Panc1 (cell line): Measurements from ENCODE around the gene CLDN16. TPM values are rescaled to one million over a fixed set of nuclear protein-coding genes. Genes with fewer than 3 reads are reported as not detected.

ENCODE experiments used
- ATAC-seq: fragments of 200-7000 bp; cut with Tn5 transposase; 2 replicates; pipeline ENCODE4 v1.9.1; 2020; ENCODE audit warnings: mild to moderate bottlenecking, moderate library complexity
- BruUV-seq: library from RNA; stranded (reverse); fragments of 400-500 nt; replicated peaks from 2 replicates; lab custom pipeline; 2021; lab: Mats Ljungman, UMichigan
- CTCF ChIA-PET: fragments of 300-600 bp; sonication (Branson Sonifier 250); formaldehyde crosslinking; loops from one replicate; lab custom pipeline; 2022; ENCODE audit warnings: antibody characterized with exemption; lab: Charles Lee
- POLR2A ChIA-PET: fragments of 300-600 bp; sonication (Branson Sonifier 250); formaldehyde crosslinking; loops from one replicate; lab custom pipeline; 2022; ENCODE audit warnings: antibody characterized with exemption; lab: Charles Lee
- DNase-seq: peaks from one replicate; pipeline ENCODE4 v3.0.0-alpha.2; 2010; ENCODE audit warnings: low read depth, low spot score
- H3K27ac ChIP-seq: 2 replicates; pipeline ENCODE4 v1.5.1; 2011; ENCODE audit warnings: mild to moderate bottlenecking, low read length, inconsistent platforms
- H3K27me3 ChIP-seq: fragments of 200-500 bp; sonication (Bioruptor generic); 2 replicates; pipeline ENCODE4 v1.6.0; 2014; ENCODE audit warnings: low read length, inconsistent platforms; ENCODE audit not compliant: control insufficient read depth, insufficient read depth
- H3K36me3 ChIP-seq: fragments of 200-500 bp; sonication (Bioruptor generic); 2 replicates; pipeline ENCODE4 v1.5.1; 2014; ENCODE audit warnings: inconsistent platforms, mild to moderate bottlenecking, low read length, moderate library complexity; ENCODE audit not compliant: control insufficient read depth, insufficient read depth
- H3K4me1 ChIP-seq: 2 replicates; pipeline ENCODE4 v1.5.1; 2011; ENCODE audit warnings: inconsistent platforms, mild to moderate bottlenecking, low read length, moderate library complexity; ENCODE audit not compliant: control insufficient read depth, insufficient read depth
- H3K4me3 ChIP-seq, 2 experiments: 2 replicates each; pipeline ENCODE4 v1.5.1; 2011 to 2012; ENCODE audit warnings: low read depth in 2 of 2, low read length in 2 of 2, mild to moderate bottlenecking in 2 of 2, inconsistent platforms in 1 of 2, moderate library complexity in 1 of 2
- H3K9me3 ChIP-seq: fragments of 200-500 bp; sonication (Bioruptor generic); 2 replicates; pipeline ENCODE4 v1.5.1; 2014; ENCODE audit warnings: low read depth, mild to moderate bottlenecking, inconsistent platforms, low read length, moderate library complexity; ENCODE audit not compliant: control insufficient read depth, insufficient read depth
- CTCF ChIP-seq: fragments of 450-650 bp; IDR thresholded peaks from 2 replicates; pipeline ENCODE4 v1.5.1; 2017; ENCODE audit warnings: mild to moderate bottlenecking
- POLR2AphosphoS5 ChIP-seq: IDR thresholded peaks from 2 replicates; pipeline ENCODE4 v1.6.1; 2012; ENCODE audit warnings: mild to moderate bottlenecking, low read depth, low read length, moderate library complexity
- REST ChIP-seq, 2 experiments: IDR thresholded peaks; 2 replicates each; pipeline ENCODE4 v1.6.1; 2011 to 2012; ENCODE audit warnings: low read depth in 2 of 2, control low read depth in 1 of 2, low read length in 1 of 2, mild to moderate bottlenecking in 1 of 2, moderate library complexity in 1 of 2; ENCODE audit not compliant: insufficient read depth in 1 of 2
- SIN3A ChIP-seq: IDR thresholded peaks from 2 replicates; pipeline ENCODE4 v1.6.1; 2012; ENCODE audit warnings: low read depth, mild to moderate bottlenecking, low read length, moderate library complexity, borderline replicate concordance; ENCODE audit not compliant: insufficient read depth
- TCF7L2 ChIP-seq: IDR thresholded peaks from 2 replicates; pipeline ENCODE4 v1.6.1; 2011; ENCODE audit warnings: mild to moderate bottlenecking, low read depth, low read length, inconsistent platforms
- in situ Hi-C: cut with HindIII; loops from 2 replicates; pipeline ENCODE4 v1.10.0; 2016; ENCODE audit warnings: low sequenced_read_pairs, low pct_unique_long_range_greater_than_20kb
- intact Hi-C: fragments of 100-400 bp; cut with micrococcal nuclease; formaldehyde crosslinking; loops from one replicate; pipeline ENCODE4 v1.10.0; 2022; ENCODE audit not compliant: unreplicated experiment
- total RNA-seq: library from RNA; stranded (reverse); gene quantifications from one replicate; pipeline ENCODE4 v1.2.1, GENCODE V29; 2021; ENCODE audit not compliant: unreplicated experiment

Gene CLDN16
- total RNA-seq, 1 experiment from 2014 or later = not detected

GRCh38 chr3:190435618-190436017, 47.7 kb downstream of the CLDN16 start:
- Histone ChIP-seq H3K27me3 (no peaks in the 10 kb centered on the region), H3K9me3 (no peaks in the 10 kb centered on the region), H3K4me3 (no peak overlapping the region), H3K27ac (no peak overlapping the region), H3K4me1 (no peaks in the 10 kb centered on the region), H3K36me3 (no peaks in the 10 kb centered on the region)
- intact Hi-C loops = no loop called here
- DNase-seq = no peak
- no TSS peak for BruUV-seq
- ATAC-seq = no peak
- TF ChIP-seq REST (IDR thresholded peaks at IDR 0.05; ENCODE audit: insufficient read depth in 1 of 2, low read depth in 2 of 2, low read length in 1 of 2) = no peak
- no peak for TF ChIP-seq CTCF
- no peak for TF ChIP-seq SIN3A
- TF ChIP-seq TCF7L2 = no peak
- TF ChIP-seq POLR2AphosphoS5 = no peak
- POLR2A ChIA-PET = no interaction called here
- in situ Hi-C loops = no loop called here
- CTCF ChIA-PET = no interaction called here

- no peaks in the 10 kb centered on the region for H3K27me3 ChIP-seq
- intact Hi-C loops (no loop called here), in situ Hi-C loops (no loop called here)
- no peaks in the 10 kb centered on the region for H3K36me3 ChIP-seq
- H3K4me1 ChIP-seq = no peaks in the 10 kb centered on the region
- TF ChIP-seq TCF7L2 = no peak
- no peak for TF ChIP-seq REST (IDR thresholded peaks at IDR 0.05; ENCODE audit: insufficient read depth in 1 of 2, low read depth in 2 of 2, low read length in 1 of 2)
- TF ChIP-seq SIN3A = no peak
- no peak for TF ChIP-seq CTCF
- no peak for TF ChIP-seq POLR2AphosphoS5
- BruUV-seq = no TSS peak
- DNase-seq (no peak), ATAC-seq (no peak)
- no peaks in the 10 kb centered on the region for H3K9me3 ChIP-seq
- ChIA-PET POLR2A (no interaction called here), CTCF (no interaction called here)
- no peak overlapping the region for H3K27ac ChIP-seq
- H3K4me3 ChIP-seq = no peak overlapping the region
Measured at GRCh38 chr3:190436331-190436730, 48.4 kb downstream of the CLDN16 start.
